GM23338 (cell line): Measurements from ENCODE around the gene ZZZ3. TPM values are rescaled to one million over a fixed set of nuclear protein-coding genes. Genes with fewer than 3 reads are reported as not detected.

ENCODE experiments used
- ATAC-seq: fragments of 200-7000 bp; cut with Tn5 transposase; 3 replicates; pipeline ENCODE4 v1.9.1; 2020
- DNase-seq: peaks from one replicate; pipeline ENCODE4 v3.0.0-alpha.2; 2015; ENCODE audit warnings: low spot score
- H2AFZ ChIP-seq: fragments of 200-600 bp; sonication (generic); 2 replicates; pipeline ENCODE4 v1.8.0; 2016; ENCODE audit warnings: antibody characterized with exemption, mild to moderate bottlenecking, moderate library complexity
- H3F3A ChIP-seq: fragments of 200-600 bp; sonication (generic); replicated peaks from 2 replicates; pipeline ENCODE4 v1.8.0; 2017; ENCODE audit warnings: antibody characterized with exemption, mixed run types, low read depth
- H3K27ac ChIP-seq: fragments of 200-600 bp; sonication (generic); 2 replicates; pipeline ENCODE4 v1.6.1; 2016; ENCODE audit warnings: low read depth
- H3K27me3 ChIP-seq: fragments of 200-600 bp; sonication (generic); 2 replicates; pipeline ENCODE4 v1.8.0; 2016; ENCODE audit warnings: mild to moderate bottlenecking, mixed run types, moderate library complexity; ENCODE audit not compliant: insufficient read depth
- H3K36me3 ChIP-seq: fragments of 200-600 bp; sonication (generic); 2 replicates; pipeline ENCODE4 v1.8.0; 2016; ENCODE audit warnings: mild to moderate bottlenecking; ENCODE audit not compliant: insufficient read depth
- H3K4me1 ChIP-seq: fragments of 200-600 bp; sonication (generic); 2 replicates; pipeline ENCODE4 v1.8.0; 2016; ENCODE audit warnings: mild to moderate bottlenecking, moderate library complexity; ENCODE audit not compliant: insufficient read depth
- H3K4me2 ChIP-seq: fragments of 200-600 bp; sonication (generic); 2 replicates; pipeline ENCODE4 v1.7.1; 2017; ENCODE audit warnings: mixed run types
- H3K4me3 ChIP-seq: fragments of 200-600 bp; sonication (generic); 2 replicates; pipeline ENCODE4 v1.6.1; 2016; ENCODE audit warnings: mixed run types
- H3K79me2 ChIP-seq: fragments of 200-600 bp; sonication (generic); replicated peaks from 2 replicates; pipeline ENCODE4 v1.8.0; 2017; ENCODE audit warnings: mild to moderate bottlenecking; ENCODE audit not compliant: insufficient read depth
- H3K9me2 ChIP-seq: fragments of 200-600 bp; sonication (generic); 2 replicates; pipeline ENCODE4 v1.8.0; 2017; ENCODE audit not compliant: insufficient read depth
- H4K20me1 ChIP-seq: fragments of 200-600 bp; sonication (generic); replicated peaks from 2 replicates; pipeline ENCODE4 v1.8.0; 2017; ENCODE audit warnings: mild to moderate bottlenecking; ENCODE audit not compliant: insufficient read depth
- H3K27ac Mint-ChIP-seq: 2 replicates; pipeline ENCODE4 v1.8.0; 2020; ENCODE audit warnings: inconsistent platforms, mild to moderate bottlenecking, moderate library complexity, mixed read lengths
- H3K27me3 Mint-ChIP-seq: 3 replicates; pipeline ENCODE4 v1.8.0; 2022; ENCODE audit warnings: low read depth, mild to moderate bottlenecking, moderate library complexity, mixed read lengths, inconsistent platforms; ENCODE audit not compliant: insufficient read depth, poor library complexity
- H3K36me3 Mint-ChIP-seq: 3 replicates; pipeline ENCODE4 v1.8.0; 2021; ENCODE audit warnings: low read depth, mild to moderate bottlenecking, inconsistent platforms, moderate library complexity, mixed read lengths
- H3K4me1 Mint-ChIP-seq: 3 replicates; pipeline ENCODE4 v1.8.0; 2020; ENCODE audit warnings: mild to moderate bottlenecking, inconsistent platforms, mixed read lengths
- H3K4me3 Mint-ChIP-seq: 3 replicates; pipeline ENCODE4 v1.8.0; 2021; ENCODE audit warnings: moderate library complexity, mild to moderate bottlenecking, inconsistent platforms, mixed read lengths
- H3K9me3 Mint-ChIP-seq: 3 replicates; pipeline ENCODE4 v1.8.0; 2020; ENCODE audit warnings: moderate library complexity, mild to moderate bottlenecking, inconsistent platforms, mixed read lengths
- CREB1 ChIP-seq: fragments of 250-450 bp; sonication (Bioruptor Pico); IDR thresholded peaks from 2 replicates; pipeline ENCODE4 v1.5.0; 2020; ENCODE audit warnings: low read depth, mild to moderate bottlenecking, moderate library complexity
- CTCF ChIP-seq, 2 experiments: fragments of 200-600 bp in 1 of 2; sonication (generic) in 1 of 2; conservative IDR thresholded peaks; 2 replicates each; pipeline versions ENCODE4 v1.5.1 to v1.6.1; 2016 to 2017; ENCODE audit warnings: antibody characterized with exemption in 2 of 2, low read depth in 2 of 2, mild to moderate bottlenecking in 2 of 2, moderate library complexity in 1 of 2
- ETS1 ChIP-seq: IDR thresholded peaks from 2 replicates; pipeline ENCODE4 v1.6.1; 2016; ENCODE audit warnings: antibody characterized with exemption
- EZH2 ChIP-seq: fragments of 200-600 bp; sonication (generic); IDR thresholded peaks from one replicate; pipeline ENCODE4 v1.8.0; 2017; ENCODE audit warnings: antibody characterized with exemption, mild to moderate bottlenecking, low read depth; ENCODE audit not compliant: unreplicated experiment
- EZH2phosphoT487 ChIP-seq: fragments of 200-600 bp; sonication (generic); IDR thresholded peaks from one replicate; pipeline ENCODE4 v1.8.1; 2018; ENCODE audit warnings: antibody characterized with exemption; ENCODE audit not compliant: unreplicated experiment
- JUNB ChIP-seq: IDR thresholded peaks from one replicate; pipeline ENCODE4 v1.6.1; 2016; ENCODE audit warnings: antibody characterized with exemption; ENCODE audit not compliant: unreplicated experiment
- REST ChIP-seq: IDR thresholded peaks from one replicate; pipeline ENCODE4 v1.6.1; 2018; ENCODE audit warnings: antibody characterized with exemption; ENCODE audit not compliant: unreplicated experiment
- ZNF114 ChIP-seq: fragments of 250-450 bp; sonication (Bioruptor Pico); IDR thresholded peaks from 2 replicates; pipeline ENCODE4 v1.5.0; 2020; ENCODE audit warnings: mild to moderate bottlenecking, moderate library complexity
- ZNF331 ChIP-seq: fragments of 250-450 bp; sonication (Bioruptor Pico); IDR thresholded peaks from 2 replicates; pipeline ENCODE4 v1.5.0; 2020; ENCODE audit warnings: low read depth, mild to moderate bottlenecking, moderate library complexity
- polyA plus RNA-seq: library from polyadenylated mRNA; unstranded; fragments of >200 nt; fragmentation: Nextera tagmentation; extraction: Ambion mirVana; gene quantifications from 2 replicates; pipeline ENCODE4 v1.2.1, GENCODE V29; 2016
- total RNA-seq: library from RNA; depleted of rRNA; stranded (reverse); fragments of >200 nt; shearing (Covaris generic); gene quantifications from 2 replicates; pipeline ENCODE4 v1.2.3, GENCODE V29; 2014

The ZZZ3 gene
- total and polyA plus RNA-seq, 2 experiments from 2014 or later: 33.4 to 107 TPM

GRCh38 chr1:77670330-77670729 is 12.1 kb downstream of the ZZZ3 start:
- Mint-ChIP-seq H3K4me3 (no peak overlapping the region), H3K27ac (no peak overlapping the region; the same call in 1 of the 2 replicates), H3K4me1 (peaks cover 34% of the 10 kb centered on the region), H3K36me3 (no peaks in the 10 kb centered on the region; the same call in 2 of the 3 replicates), H3K9me3 (no peaks in the 10 kb centered on the region), H3K27me3 (no peaks in the 10 kb centered on the region)
- TF ChIP-seq EZH2 (no peak), CREB1 (CRISPR knock-in tag) (no peak), EZH2phosphoT487 (no peak), CTCF (conservative IDR thresholded peaks at IDR 0.05; ENCODE audit: low read depth in 2 of 2) (no peak), ZNF114 (no peak), JUNB (no peak)
- Histone ChIP-seq H3K4me1 (peaks cover 17% of the 10 kb centered on the region), H3K4me2 (no peak overlapping the region), H3K9me2 (no peaks in the 10 kb centered on the region), H2AFZ (no peak overlapping the region), H4K20me1 (peaks cover 41% of the 10 kb centered on the region), H3K27ac (no peak overlapping the region), H3K79me2 (peaks cover 100% of the 10 kb centered on the region), H3F3A (no peaks in the 10 kb centered on the region), H3K36me3 (no peaks in the 10 kb centered on the region), H3K4me3 (no peak overlapping the region), H3K27me3 (no peaks in the 10 kb centered on the region)
- ATAC-seq (no peak), DNase-seq (no peak)

DNA sequence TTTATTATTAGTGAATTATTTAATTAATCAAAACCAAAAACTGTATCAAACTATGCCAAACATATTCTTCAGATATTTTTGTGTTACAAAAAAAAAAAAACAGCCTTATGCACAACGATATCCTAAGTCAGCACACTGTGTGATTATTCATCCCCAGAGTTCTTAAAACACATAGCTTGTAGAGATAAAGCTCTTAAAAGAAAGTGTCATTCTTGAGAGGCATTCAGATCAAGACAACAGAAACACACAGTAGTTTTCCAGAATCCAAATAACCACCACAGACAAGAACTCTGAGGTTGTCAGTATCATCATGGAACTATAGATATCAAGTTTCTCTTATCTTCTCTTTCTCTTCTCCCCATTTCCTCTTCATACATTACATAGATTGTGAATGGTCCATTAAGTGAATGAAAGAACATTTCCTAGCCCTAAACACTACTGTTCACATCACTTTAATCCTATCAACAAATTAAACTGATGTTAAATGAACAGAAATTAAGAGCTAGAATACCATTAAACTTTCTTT is 13.5 kb downstream of the ZZZ3 start:
- Histone ChIP-seq H3K27ac (no peak overlapping the region), H2AFZ (no peak overlapping the region), H3F3A (no peaks in the 10 kb centered on the region), H4K20me1 (peaks cover 40% of the 10 kb centered on the region), H3K4me1 (peaks cover 17% of the 10 kb centered on the region), H3K27me3 (no peaks in the 10 kb centered on the region), H3K79me2 (peaks cover 100% of the 10 kb centered on the region), H3K4me3 (no peak overlapping the region), H3K36me3 (no peaks in the 10 kb centered on the region), H3K9me2 (no peaks in the 10 kb centered on the region), H3K4me2 (no peak overlapping the region)
- H3K4me1 Mint-ChIP-seq: peaks cover 31% of the 10 kb centered on the region
- no peaks in the 10 kb centered on the region for H3K9me3 Mint-ChIP-seq
- no peaks in the 10 kb centered on the region for H3K27me3 Mint-ChIP-seq
- H3K36me3 Mint-ChIP-seq: no peaks in the 10 kb centered on the region
- H3K4me3 Mint-ChIP-seq: no peak overlapping the region
- DNase-seq (no peak), ATAC-seq (no peak)
- no peak overlapping the region for H3K27ac Mint-ChIP-seq
- TF ChIP-seq REST (no peak), JUNB (no peak), ETS1 (no peak), EZH2phosphoT487 (no peak), ZNF331 (CRISPR knock-in tag) (no peak)
